HG03097 (cell line): ENCODE results near the gene HMCN2.

Source experiments
- ATAC-seq: cut with Tn5 transposase; IDR thresholded peaks from one replicate; pipeline ENCODE4 v1.9.1; 2021; ENCODE audit not compliant: unreplicated experiment, low FRiP score

HMCN2 gene

DNA sequence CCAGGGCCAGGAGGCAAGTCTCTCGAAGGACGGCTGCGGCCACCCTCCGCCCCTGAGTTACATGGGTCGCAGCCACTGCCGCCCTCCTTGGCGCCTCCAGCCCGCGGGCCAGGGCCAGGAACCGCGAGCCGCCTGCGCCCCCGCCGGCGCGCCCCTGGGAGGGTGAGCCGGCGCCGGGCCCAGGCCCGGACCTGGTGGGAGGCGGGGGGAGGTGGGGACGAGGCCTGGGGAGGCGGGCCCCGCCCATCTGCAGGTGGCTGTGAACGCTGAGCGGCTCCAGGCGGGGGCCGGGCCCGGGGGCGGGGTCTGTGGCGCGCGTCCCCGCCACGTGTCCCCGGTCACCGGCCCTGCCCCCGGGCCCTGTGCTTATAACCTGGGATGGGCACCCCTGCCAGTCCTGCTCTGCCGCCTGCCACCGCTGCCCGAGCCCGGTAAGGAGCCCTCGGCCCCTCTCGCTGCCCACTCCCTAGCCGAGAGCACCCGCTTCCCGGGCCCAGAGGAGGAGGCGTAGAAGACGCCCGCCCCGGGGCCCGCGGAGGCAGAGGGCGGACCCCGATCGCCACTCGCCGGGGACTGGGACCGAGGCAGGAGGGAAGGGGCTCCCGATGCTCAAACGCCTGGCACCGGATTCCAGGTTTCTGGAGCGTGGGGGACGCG is 179.1 kb downstream of the HMCN2 start, which contains the start of gene ASS1:
TSS of gene ASS1 (plus strand) at position 397 of the 657 bp plus-strand sequence. CDS start 7,268 bp downstream, outside the sequence.
- ATAC-seq: no peak

DNA sequence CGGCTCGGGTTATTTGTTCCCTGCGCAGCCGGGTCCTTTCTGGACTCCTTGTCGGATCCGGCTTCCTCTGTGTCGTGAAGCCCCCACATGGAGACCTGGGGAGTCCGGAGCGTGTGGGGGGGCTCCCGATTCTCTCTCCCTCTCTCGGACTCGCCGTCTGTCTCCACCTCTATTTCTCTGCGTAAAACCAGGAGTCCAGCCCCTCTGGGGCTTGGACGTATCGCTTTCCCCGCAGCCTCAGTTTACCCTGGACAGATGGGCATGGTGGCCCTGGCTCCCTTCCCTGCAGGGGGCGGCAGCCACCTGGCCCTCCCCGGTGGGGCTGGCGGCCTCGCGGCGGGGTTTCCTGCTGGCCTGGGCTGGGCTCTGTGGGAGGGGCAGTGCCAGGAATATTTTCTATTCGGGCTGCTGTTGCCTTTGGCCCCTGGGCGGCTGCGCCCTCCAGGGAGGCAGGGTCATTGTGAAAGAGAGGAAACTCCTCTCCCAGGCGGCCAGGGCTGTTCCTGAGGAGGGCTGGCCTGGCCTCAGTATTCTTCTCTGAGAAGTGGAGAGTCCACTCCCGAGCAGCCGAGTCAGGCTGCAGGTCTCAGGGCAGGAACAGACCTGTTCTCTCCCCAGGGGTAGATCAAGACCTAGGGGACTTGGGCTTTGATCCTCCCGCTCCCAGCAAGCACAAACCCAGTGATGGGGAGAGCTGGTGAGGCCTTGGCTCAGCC is 179.9 kb downstream of the HMCN2 start:
- no peak for ATAC-seq

DNA sequence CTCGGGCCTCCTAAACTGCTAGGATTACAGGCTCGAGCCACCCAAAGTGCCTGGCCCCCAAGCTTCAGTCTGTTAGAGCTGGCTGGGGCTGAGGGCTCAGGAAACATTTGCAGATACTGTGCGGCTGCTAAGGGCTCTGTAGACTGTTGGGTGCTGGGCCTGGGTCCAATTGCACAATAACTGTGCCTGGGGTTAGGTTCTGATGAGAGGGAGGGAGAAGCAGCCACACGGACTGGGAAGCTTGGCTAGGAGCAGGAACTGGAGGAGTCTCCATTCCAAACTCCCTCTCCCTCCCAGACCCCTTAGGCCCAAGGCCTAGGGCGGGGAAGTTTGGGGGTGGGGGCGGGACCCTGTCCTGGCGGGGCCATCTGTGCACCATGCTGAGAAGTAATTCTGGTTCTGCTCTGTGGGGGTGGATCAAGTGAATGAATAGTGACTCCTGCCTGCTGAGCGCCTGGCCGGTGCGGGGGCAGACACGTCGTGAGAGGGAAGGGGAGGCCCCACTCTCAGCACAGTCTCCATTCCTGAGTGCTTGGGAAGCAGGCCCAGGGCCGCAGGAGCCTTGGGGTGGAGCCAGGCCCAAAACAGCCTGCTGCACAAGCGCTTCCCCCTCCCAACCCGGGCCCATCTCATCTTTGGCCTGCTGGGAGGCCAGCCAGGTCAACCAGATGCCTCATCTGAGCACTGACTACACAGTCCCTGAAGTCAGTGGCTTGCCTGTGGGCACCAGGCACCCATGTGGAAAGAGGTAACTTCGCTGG is 180.7 kb downstream of the HMCN2 start:
- no peak for ATAC-seq

DNA sequence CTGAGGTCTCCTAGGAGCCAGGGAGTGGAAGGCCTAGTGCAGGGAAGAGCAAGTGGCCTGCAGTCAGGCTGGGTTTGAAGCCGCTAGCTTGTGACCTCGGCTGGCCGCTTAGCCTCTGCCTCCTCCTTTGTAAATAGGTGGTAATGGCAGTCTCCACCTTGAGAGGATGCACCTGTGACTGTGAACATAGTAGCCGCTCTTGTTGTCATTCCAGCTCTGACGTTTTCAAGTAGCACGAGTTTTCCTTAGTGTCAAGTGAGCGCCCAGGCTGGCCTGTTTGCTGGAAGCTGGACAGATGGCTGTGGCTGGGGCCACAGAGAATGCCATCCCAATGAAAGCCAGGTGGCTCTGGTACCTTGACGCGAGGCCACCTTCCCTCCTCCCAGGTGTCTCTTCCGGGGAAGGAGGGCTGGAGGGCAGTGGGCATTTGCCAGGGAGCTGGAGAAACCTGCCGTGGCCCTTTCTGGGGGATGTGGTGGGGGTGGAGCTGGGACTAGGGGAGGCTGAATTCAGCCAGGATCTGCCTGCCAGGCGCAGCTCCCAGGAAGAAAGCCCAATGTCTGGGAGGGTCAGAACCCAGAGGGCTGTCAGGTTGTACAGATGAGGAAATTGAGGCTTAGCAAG is 181.7 kb downstream of the HMCN2 start:
- ATAC-seq: no peak

DNA sequence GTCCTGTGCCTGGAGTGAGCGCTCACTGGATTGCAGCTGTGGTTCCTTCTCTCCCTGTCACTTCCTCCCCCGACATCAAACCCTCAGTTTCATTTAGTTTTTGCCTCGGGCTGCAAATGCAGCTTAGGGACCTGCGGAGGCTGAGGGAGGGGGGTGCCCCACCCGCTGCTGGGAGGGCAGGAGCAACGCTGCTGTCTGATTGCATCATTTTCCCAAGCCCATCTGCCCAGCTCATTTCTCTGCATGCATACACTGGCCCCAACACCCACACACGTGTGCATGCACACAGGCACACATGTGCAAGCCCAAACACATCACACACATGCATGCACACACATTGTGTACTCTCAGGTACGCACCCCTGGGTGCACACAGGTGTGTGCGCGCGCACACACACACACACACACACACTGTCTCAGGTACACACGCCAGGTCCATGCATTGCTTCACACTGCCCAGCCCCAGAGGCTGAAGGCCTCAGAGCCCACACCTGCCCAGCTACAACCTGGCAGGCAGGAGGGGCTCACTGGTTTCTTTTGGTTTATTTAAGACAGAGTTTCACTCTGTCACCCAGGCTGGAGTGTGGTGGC is 182.6 kb downstream of the HMCN2 start:
- no peak for ATAC-seq

DNA sequence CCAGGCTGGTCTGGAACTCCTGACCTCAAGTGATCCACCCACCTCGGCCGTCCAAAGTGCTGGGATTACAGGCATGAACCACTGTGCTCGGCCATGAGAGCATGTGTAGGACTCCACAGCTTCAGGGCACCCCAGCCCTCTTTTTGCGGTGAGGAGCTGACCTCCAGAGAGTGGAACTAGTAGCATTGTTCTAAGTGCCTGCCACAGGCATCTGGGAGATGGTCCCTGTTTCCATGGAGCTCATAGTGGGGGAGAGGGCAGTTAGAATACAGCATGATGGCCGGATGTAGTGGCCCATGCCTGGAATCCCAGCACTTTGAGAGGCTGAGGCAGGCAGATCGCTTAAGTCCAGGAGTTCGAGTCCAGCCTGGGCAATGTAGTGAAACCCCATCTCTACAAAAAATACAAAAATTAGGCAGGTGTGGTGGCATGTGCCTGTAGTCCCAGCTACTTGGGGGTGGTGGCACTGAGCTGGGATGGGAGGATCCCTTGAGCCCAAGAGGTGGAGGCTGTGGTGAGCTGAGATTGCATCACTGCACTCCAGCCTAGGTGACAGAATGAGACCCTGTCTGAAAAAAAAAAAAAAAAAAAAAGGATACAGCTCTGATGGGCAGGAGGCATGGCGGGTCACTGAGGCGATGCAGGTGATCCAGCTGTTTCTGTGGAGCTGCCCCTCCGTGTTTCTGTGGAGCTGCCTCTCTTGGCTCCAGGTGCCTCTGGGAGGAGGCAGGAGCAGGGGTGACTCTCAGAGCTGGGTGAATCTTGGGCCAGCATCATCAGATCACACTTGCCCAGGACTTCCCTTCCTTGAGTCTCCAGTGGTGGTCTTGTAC is 183.4 kb downstream of the HMCN2 start:
- ATAC-seq: no peak

DNA sequence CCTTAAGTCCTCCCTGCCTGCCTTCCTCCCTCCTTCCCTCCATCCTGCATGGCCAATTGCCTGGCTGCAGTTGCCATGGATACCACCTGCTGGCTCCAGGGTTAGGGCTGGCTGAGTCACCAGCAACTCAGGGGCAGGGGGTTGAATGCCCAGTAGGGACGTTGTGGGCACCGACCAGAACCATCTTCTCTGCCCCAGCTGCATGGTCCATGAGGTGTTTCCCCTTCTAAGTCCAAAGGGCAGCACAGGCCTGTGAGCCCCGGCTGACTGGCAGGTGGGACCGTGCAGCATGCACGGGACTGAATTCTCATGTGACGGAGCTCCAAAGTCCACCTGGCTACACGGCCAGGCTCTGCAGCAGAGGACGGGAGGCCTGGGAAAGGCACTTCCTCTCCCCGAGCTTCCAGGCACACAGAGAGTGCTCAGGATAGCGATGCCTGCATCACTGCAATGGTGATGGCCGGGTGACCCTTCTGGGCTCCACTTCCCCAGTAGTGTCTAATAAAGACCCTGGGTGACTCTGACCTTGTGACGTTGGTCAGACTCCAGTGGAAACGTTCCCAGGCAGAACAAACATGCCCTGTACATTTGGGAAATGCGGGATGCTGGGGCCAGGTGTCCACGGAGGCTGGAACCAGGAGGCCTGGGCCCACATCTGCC is 184.9 kb downstream of the HMCN2 start:
- no peak for ATAC-seq

DNA sequence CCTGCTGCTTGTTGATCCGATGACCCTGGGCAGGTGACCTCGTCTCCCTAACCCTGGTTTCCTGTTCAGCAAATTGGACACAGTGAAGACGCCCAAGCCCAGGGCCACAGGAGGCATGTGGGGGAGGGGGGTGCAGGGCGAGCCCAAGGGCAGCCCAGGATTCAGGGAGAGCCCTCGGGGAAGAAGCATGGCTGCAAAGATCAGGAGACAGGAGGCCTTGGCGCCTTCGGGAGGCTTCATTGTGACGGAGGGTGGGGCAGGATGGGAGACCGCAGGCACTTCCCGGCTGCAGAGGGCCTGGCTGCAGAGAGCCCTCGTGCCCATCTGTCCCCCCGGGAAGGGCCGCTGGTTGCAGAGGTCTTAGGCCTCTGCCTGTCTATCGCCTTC is 185.4 kb downstream of the HMCN2 start:
- no peak for ATAC-seq

DNA sequence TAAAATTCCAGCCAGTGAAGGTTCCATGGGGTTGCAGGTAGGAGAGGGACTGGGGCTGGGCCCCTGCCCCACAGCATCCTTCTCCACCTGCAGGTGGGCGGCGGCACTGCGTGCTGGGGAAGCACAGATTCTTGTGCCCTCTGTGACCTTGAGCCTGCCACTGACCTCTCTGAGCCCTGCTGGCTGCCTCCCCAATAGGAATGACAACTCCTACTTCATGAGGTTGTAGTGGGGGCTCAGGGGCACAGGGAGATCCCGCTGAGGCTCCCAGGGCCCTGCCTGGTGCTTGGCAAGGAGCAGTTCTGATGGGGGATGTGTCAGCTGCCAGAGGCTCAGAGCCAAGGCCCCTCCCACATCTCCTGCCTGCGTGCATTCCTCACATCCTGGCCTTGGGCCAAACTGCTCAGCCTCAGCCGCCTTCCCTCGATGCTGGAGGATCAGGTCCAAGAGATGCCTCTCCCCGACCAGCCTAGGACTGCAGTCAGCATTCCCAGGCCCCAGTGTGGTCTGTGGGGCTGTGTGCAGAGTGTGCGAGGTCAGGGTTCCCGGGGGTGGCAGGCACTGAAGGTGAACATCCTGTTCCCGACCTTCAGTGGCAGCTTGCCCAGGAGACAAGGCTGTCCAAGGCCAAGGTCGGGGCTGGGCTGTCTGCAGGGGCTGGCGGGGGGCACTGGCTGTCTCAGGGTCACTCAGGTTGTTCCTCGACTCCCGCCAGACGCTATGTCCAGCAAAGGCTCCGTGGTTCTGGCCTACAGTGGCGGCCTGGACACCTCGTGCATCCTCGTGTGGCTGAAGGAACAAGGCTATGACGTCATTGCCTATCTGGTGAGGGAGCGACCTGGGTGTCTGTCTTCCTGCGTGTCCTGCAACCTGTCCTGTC is 186.2 kb downstream of the HMCN2 start:
- ATAC-seq: no peak

DNA sequence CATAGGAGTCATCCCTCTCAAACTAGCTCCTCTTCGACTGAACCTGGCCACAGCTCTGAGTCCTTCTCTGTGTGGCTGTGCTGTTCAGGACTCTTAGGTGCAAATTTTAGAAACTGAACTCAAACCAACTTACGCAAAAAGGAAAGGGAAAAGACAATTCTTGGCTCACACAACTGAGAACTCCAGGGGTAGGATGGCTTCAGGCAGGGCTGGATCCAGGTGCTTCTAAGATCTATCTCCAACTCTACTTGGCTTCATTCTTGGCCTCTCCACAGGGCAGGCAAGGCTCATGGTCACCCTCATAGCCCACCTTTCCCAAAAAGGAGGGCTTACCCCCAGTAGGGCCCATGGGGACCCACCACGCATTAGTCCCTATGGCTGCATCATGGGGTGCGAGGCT is 187.3 kb downstream of the HMCN2 start:
- ATAC-seq: no peak

DNA sequence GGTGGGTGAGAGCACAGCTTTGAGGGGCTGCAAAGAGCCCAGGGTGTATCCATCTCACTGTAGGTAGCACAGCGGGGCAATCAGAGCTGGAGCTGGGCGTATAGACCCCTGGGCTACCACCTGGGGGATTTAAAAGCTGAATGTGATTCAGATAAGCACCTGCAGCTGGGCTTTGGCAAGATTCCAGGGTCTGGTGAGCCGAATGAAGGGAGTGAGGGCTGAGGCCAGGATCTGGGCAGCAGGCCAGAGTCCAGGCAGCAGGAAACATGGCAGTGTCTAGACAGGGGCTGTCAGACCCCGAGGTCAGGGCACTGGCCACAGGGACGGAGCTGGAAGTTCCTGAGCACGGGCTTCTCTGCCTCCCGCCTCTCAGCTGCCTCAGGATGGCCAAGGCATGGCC is 187.9 kb downstream of the HMCN2 start:
- no peak for ATAC-seq

DNA sequence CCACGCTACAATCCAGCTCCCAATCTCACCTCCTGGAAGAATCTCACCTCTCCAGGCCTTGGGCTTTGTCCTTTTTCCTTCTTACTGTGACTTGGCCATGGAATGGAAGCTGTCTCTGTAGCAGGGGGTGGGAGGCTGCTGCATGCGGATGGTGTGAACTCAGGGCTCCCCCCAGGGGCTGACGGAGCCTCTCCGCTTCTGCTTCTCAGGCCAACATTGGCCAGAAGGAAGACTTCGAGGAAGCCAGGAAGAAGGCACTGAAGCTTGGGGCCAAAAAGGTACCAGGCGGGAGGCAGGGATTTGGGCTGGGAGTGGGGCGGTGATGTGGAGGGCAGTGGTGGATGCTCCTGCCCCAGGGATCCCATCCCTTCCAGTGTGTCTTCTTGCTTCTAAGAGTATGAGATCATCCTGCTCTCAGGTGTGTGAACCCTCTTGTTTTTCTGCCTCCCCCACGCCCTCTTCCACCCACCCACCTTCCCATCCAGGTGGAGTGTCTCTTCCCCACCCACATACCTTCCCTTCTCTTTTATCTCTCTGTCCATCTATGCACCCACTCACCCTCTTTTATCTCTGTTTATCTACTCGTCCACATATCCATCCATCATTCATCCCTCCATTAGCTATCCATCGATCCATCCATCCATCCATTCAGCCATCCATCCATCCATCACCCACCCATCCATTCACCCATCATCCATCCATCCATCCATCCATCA is 188.7 kb downstream of the HMCN2 start:
- ATAC-seq: no peak

DNA sequence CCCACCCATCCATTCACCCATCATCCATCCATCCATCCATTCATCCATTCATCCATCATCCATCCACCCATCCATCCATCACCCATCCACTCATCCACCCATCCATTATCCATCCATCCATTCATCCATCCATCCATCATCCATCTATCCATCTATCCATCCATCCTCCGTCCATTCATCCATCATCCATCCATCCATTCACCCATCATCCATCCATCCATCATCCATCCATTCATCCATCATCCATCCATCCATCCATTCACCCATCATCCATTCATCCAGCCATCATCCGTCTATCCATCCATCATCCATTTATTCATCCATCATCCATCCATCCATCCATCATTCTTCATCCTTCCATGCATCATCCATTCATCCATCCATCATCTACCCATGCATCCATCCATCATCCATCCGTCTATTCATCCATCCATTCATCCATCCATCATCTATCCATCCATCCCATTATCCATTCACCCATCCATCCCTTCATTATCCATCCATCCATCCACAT is 189.3 kb downstream of the HMCN2 start:
- no peak for ATAC-seq

DNA sequence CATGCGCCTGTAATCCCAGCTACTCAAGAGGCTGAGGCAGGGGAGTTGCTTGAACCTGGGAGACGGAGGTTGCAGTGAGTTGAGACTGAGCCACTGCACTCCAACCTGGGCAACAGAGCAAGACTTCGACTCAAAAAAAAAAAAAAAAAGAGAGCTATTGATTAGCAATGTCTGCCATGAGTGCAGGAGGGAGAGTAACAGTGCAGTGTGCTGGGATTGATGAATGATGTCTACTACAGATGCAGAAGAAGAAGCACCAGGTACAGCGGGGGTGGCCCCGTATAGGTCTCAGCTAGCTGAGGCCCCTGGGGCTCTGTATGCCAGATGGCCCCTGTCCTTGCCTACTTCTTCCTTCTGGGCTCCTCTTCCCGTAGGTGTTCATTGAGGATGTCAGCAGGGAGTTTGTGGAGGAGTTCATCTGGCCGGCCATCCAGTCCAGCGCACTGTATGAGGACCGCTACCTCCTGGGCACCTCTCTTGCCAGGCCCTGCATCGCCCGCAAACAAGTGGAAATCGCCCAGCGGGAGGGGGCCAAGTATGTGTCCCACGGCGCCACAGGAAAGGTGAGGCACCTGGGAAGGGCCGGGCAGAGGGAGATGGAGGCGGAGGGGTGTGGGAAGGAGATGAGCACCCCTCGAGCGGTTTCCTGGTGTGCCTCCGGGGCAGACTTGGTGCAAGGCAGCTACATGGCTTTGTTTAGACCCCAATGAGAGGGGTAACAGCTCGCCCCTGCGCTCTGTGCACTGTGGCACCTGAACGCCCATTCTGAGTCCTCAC is 192.7 kb downstream of the HMCN2 start:
- no peak for ATAC-seq

DNA sequence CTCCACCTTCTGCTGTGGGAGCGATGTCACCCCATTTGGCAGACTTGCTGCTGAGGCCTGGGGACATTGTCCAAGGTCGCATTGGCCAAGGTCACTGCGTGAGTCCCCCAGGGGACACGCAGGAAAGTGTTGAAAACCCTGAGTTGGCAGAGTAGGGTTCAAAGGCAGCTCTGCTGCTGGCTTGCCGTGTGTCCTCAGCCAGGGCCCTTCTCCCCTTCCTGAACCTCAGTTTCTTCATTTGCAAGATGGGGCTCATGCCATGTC is 193.2 kb downstream of the HMCN2 start:
- ATAC-seq: no peak

DNA sequence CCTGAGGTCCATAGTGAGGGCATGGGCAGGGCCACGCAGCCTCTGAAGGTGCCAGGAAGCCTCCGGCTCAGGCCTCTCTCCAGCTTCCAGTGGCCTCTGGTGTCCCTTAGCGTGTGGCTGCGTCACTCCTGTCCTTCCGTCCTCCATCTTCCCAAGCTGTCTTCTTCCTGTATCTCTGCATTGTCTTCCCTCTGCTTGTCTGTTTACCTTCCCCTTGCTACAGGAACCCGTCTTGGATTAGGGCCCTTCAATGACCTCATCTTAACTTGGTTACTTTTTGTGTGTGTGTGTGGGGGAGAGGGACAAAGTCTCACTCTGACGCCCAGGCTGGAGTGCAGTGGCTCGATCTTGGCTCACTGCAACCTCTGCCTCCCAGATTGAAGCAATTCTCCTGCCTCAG is 193.6 kb downstream of the HMCN2 start:
- ATAC-seq: no peak
